Parathyroid adenoma (tissue), 2 donors: Measurements from ENCODE around the gene KCTD17.

Source experiments
- H2AFZ ChIP-seq: fragments of 300-600 bp; sonication (generic); one replicate; pipeline ENCODE4 v1.7.0; 2017; ENCODE audit warnings: antibody characterized with exemption, mild to moderate bottlenecking
- H3K27ac ChIP-seq: fragments of 300-600 bp; sonication (generic); one replicate; pipeline ENCODE4 v1.7.0; 2017
- H3K27me3 ChIP-seq: fragments of 300-600 bp; sonication (generic); one replicate; pipeline ENCODE4 v1.7.0; 2017; ENCODE audit warnings: low read length; ENCODE audit not compliant: control insufficient read depth, insufficient read depth
- H3K36me3 ChIP-seq: fragments of 300-600 bp; sonication (generic); one replicate; pipeline ENCODE4 v1.7.0; 2017; ENCODE audit warnings: low read length; ENCODE audit not compliant: control insufficient read depth, insufficient read depth
- H3K4me1 ChIP-seq: fragments of 300-600 bp; sonication (generic); one replicate; pipeline ENCODE4 v1.7.0; 2017; ENCODE audit warnings: control low read depth
- H3K4me2 ChIP-seq: fragments of 300-600 bp; sonication (generic); one replicate; pipeline ENCODE4 v1.7.0; 2017; ENCODE audit warnings: low read length
- H3K4me3 ChIP-seq: fragments of 300-600 bp; sonication (generic); one replicate; pipeline ENCODE4 v1.7.0; 2017; ENCODE audit warnings: low read depth, low read length
- H3K79me2 ChIP-seq: fragments of 300-600 bp; sonication (generic); one replicate; pipeline ENCODE4 v1.7.0; 2017; ENCODE audit warnings: control low read depth
- H3K9ac ChIP-seq: fragments of 300-600 bp; sonication (generic); one replicate; pipeline ENCODE4 v1.7.0; 2017; ENCODE audit warnings: mild to moderate bottlenecking
- H3K9me3 ChIP-seq: fragments of 300-600 bp; sonication (generic); one replicate; pipeline ENCODE4 v1.7.0; 2017; ENCODE audit warnings: low read length; ENCODE audit not compliant: control insufficient read depth
- CTCF ChIP-seq: fragments of 300-600 bp; sonication (generic); IDR thresholded peaks from one replicate; pipeline ENCODE4 v1.7.0; 2017; ENCODE audit warnings: antibody characterized with exemption, mild to moderate bottlenecking
- donor health status: primary hyperparathyroidism.

The KCTD17 gene

GRCh38 chr22:37079158-37079557 is 27.6 kb downstream of the KCTD17 start:
- H3K27me3 ChIP-seq, result no peaks in the 10 kb centered on the region

GRCh38 chr22:37079668-37080171 is 28.2 kb downstream of the KCTD17 start:
- Histone ChIP-seq H2AFZ (no peak overlapping the region), H3K27me3 (no peaks in the 10 kb centered on the region), H3K4me2 (no peak overlapping the region), H3K27ac (no peak overlapping the region), H3K4me3 (no peak overlapping the region), H3K36me3 (no peaks in the 10 kb centered on the region), H3K9ac (no peak overlapping the region), H3K9me3 (no peaks in the 10 kb centered on the region), H3K79me2 (no peaks in the 10 kb centered on the region), H3K4me1 (no peaks in the 10 kb centered on the region)
- no peak for TF ChIP-seq CTCF

More at GRCh38 chr22:37079158-37079557, 27.6 kb downstream of the KCTD17 start:
- H3K4me1 ChIP-seq, result no peaks in the 10 kb centered on the region
- no peak overlapping the region for H3K4me2 ChIP-seq
- H3K79me2 ChIP-seq, result no peaks in the 10 kb centered on the region
- H3K4me3 ChIP-seq, result no peak overlapping the region
- TF ChIP-seq CTCF, result no peak
- no peak overlapping the region for H3K27ac ChIP-seq
- H3K36me3 ChIP-seq, result no peaks in the 10 kb centered on the region
- no peak overlapping the region for H2AFZ ChIP-seq
- no peaks in the 10 kb centered on the region for H3K9me3 ChIP-seq
- H3K9ac ChIP-seq, result no peak overlapping the region

GRCh38 chr22:37080438-37080837 is 28.9 kb downstream of the KCTD17 start:
- Histone ChIP-seq H3K9ac (no peak overlapping the region), H3K4me3 (no peak overlapping the region), H3K27me3 (no peaks in the 10 kb centered on the region), H3K4me2 (no peak overlapping the region), H2AFZ (no peak overlapping the region), H3K36me3 (no peaks in the 10 kb centered on the region), H3K9me3 (no peaks in the 10 kb centered on the region), H3K79me2 (no peaks in the 10 kb centered on the region), H3K4me1 (no peaks in the 10 kb centered on the region), H3K27ac (no peak overlapping the region)
- TF ChIP-seq CTCF, result no peak

GRCh38 chr22:37080838-37081237 is 29.3 kb downstream of the KCTD17 start:
- H3K27ac ChIP-seq, result no peak overlapping the region
- H2AFZ ChIP-seq, result no peak overlapping the region
- no peaks in the 10 kb centered on the region for H3K4me1 ChIP-seq
- no peak overlapping the region for H3K9ac ChIP-seq
- no peaks in the 10 kb centered on the region for H3K27me3 ChIP-seq
- no peak overlapping the region for H3K4me3 ChIP-seq
- H3K9me3 ChIP-seq, result no peaks in the 10 kb centered on the region
- no peak overlapping the region for H3K4me2 ChIP-seq
- TF ChIP-seq CTCF, result no peak
- H3K79me2 ChIP-seq, result no peaks in the 10 kb centered on the region
- H3K36me3 ChIP-seq, result no peaks in the 10 kb centered on the region

GRCh38 chr22:37082251-37082873 is 30.8 kb downstream of the KCTD17 start:
- Histone ChIP-seq H3K27me3 (no peaks in the 10 kb centered on the region), H3K4me1 (no peaks in the 10 kb centered on the region), H2AFZ (no peak overlapping the region), H3K36me3 (no peaks in the 10 kb centered on the region), H3K4me3 (no peak overlapping the region), H3K9me3 (no peaks in the 10 kb centered on the region), H3K79me2 (no peaks in the 10 kb centered on the region), H3K27ac (no peak overlapping the region), H3K9ac (no peak overlapping the region), H3K4me2 (no peak overlapping the region)
- TF ChIP-seq CTCF, result no peak
